Thyroid gland (tissue), 4 donors: ENCODE measurements around the gene ULK2.

Source experiments
- POLR2A ChIP-seq, 2 donors: fragments of 450-650 bp; IDR thresholded peaks; one replicate each; pipeline ENCODE4 v1.6.1; 2017; ENCODE audit warnings: antibody characterized with exemption in 2 of 2, mild to moderate bottlenecking in 2 of 2, moderate library complexity in 1 of 2
- TF ChIP-seq, protein P1 (sequence below), 6 experiments: fragments of 200-600 bp in 3 of 6; fragments of 450-650 bp in 3 of 6; sonication (generic) in 3 of 6; IDR thresholded peaks; one replicate each; pipeline ENCODE4 v1.5.1; 2016 to 2019; ENCODE audit warnings: antibody characterized with exemption in 6 of 6, mild to moderate bottlenecking in 2 of 6, inconsistent platforms in 1 of 6, moderate library complexity in 1 of 6

DNA sequence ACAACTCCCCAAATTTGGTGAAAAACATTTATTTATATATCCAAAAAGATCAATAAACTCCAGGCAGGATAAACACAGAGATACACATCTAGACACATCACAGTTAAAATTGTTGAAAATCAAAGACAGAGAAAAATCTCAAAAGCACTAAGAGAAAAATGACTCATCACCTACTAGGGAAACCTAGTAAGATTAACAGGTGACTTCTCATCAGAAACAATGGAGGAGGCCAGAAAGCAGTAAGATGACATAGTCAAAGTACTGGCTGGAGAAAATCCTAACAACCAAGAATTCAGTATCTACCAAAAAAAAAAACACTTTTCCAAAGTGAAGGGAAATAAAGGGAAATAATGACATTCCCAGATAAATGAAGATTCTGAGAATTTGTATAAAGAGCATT, 33.8 kb downstream of the ULK2 start:
- TF ChIP-seq, protein P1, sequence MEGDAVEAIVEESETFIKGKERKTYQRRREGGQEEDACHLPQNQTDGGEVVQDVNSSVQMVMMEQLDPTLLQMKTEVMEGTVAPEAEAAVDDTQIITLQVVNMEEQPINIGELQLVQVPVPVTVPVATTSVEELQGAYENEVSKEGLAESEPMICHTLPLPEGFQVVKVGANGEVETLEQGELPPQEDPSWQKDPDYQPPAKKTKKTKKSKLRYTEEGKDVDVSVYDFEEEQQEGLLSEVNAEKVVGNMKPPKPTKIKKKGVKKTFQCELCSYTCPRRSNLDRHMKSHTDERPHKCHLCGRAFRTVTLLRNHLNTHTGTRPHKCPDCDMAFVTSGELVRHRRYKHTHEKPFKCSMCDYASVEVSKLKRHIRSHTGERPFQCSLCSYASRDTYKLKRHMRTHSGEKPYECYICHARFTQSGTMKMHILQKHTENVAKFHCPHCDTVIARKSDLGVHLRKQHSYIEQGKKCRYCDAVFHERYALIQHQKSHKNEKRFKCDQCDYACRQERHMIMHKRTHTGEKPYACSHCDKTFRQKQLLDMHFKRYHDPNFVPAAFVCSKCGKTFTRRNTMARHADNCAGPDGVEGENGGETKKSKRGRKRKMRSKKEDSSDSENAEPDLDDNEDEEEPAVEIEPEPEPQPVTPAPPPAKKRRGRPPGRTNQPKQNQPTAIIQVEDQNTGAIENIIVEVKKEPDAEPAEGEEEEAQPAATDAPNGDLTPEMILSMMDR (IDR thresholded peaks at IDR 0.05), result no peak
- TF ChIP-seq POLR2A (IDR thresholded peaks at IDR 0.05), result no peak
